ENCODE results near the gene KAT2B.

DNA sequence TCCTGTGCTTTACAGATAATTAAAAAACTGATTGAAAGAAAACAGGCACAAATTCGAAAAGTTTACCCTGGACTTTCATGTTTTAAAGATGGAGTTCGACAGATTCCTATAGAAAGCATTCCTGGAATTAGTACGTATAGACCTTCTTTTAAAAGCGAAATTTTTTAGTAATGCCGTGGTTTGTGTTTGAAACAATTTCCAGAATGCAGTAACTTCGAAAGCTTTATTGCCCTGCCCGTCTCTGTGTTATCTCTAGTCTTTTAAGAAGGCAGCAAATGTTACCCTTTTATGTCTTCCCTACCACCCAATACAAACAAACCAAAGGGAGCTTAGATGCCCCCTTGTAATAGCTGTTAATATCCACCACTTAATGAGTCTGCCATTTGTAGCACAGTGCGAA is 106.1 kb downstream of the KAT2B start:
- TF ChIP-seq POLR2A (IDR thresholded peaks at IDR 0.05), result no peak
- TF ChIP-seq, protein P1, sequence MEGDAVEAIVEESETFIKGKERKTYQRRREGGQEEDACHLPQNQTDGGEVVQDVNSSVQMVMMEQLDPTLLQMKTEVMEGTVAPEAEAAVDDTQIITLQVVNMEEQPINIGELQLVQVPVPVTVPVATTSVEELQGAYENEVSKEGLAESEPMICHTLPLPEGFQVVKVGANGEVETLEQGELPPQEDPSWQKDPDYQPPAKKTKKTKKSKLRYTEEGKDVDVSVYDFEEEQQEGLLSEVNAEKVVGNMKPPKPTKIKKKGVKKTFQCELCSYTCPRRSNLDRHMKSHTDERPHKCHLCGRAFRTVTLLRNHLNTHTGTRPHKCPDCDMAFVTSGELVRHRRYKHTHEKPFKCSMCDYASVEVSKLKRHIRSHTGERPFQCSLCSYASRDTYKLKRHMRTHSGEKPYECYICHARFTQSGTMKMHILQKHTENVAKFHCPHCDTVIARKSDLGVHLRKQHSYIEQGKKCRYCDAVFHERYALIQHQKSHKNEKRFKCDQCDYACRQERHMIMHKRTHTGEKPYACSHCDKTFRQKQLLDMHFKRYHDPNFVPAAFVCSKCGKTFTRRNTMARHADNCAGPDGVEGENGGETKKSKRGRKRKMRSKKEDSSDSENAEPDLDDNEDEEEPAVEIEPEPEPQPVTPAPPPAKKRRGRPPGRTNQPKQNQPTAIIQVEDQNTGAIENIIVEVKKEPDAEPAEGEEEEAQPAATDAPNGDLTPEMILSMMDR (IDR thresholded peaks at IDR 0.05), result no peak
